HG03196 (cell line): ENCODE results near the gene LEMD2.

Source experiments
- ATAC-seq: cut with Tn5 transposase; IDR thresholded peaks from one replicate; pipeline ENCODE4 v1.9.1; 2021; ENCODE audit not compliant: unreplicated experiment

LEMD2 gene

DNA sequence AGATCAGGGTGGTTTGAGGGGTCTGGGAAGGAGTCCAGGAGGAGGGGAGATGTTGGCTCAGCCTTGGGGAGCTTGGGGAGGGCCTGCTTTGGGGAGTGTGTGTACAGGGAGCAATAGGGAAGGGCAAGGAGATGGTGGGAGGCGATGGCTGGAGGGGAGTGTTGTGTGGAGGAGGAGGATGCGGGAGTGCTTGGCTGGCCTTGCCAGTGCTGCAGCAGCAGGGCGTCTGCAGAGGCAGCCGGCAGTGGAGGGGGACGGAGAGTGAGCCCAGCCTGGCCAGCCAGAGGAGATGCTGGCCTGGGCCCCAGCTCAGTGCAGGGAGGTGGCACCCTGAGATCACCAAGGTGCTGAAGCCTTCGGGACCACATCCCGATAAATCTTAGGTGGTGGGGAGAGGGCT lies 46.1 kb downstream of the LEMD2 start:
- ATAC-seq = no peak

DNA sequence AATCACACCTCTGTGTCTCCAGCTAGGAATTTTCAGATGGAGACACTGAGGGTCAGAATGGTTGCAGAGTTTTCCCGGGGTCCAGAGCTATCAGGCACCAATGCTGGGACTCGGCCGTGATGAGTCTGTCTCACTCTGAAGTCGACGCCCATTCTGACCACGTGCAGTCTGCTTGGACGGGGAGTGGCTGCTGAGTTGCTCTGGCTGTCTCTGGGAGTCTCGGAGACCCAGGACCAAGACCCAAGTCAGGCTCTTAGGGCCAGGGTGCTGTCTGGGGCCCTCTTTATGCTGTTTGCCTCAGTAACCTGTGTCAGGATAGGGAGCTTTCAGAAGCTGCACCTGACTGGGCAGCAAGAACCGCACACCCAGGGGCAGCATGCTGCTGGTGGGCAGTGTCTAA lies 46.8 kb downstream of the LEMD2 start:
- ATAC-seq = no peak

DNA sequence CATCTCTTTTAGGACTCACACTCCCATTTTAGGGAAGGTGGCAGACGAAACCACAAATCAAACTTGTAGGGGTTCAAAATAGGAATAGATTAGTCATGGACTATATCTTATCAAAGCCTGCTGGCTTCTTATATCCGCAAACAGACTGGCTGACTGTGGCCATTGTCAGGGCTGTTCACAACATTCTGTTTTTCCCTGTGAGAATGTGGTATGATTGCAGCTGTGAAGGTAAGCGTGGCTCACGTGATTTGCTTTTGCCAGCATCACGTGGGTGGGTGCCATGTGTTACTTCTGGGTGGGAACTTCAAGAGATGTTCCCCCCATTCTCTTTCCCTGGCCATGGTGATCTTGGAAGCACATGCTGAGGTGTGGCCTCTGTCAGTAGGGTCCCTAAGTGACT lies 48.1 kb downstream of the LEMD2 start:
- ATAC-seq = no peak

DNA sequence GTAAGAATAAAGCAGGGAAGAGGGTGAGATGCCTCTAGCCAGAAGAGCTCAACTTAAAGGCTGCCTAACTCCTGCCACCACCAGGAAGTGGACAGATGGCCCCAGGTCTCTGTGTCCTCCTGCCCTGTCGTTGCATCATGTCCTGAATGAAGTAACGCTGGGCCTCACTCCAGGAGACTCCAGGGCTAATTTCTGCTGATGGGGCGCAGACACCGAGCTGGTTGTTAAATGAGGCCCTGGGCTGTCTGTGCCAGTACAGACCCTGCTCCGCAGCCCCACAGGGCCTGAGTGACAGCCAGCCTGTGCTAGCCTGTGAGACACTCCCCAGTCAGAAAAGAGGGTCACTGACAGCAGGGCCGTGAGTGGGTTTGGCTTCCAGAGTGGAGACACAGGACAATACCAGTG lies 48.7 kb downstream of the LEMD2 start:
- no peak for ATAC-seq

DNA sequence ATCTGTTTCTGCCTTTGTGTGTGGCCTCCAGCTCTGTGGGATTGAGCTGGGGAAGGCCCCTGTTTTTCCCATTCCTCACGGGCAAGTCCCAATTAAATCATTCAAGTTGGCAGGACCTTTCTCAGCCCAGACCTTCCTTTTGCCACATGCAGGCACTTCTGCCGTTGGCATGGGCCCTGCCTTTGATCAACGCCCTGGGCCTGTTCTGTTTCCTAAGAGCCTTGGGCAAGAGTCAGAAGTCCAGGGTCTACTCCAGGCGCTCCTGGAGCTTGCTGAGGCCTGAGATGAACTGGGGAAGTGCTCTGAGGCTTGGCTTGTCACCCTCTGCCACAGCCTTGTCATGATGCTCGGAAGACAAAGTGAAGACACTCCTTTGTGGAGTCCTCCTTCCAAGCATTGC lies 49.4 kb downstream of the LEMD2 start:
- ATAC-seq = no peak

DNA sequence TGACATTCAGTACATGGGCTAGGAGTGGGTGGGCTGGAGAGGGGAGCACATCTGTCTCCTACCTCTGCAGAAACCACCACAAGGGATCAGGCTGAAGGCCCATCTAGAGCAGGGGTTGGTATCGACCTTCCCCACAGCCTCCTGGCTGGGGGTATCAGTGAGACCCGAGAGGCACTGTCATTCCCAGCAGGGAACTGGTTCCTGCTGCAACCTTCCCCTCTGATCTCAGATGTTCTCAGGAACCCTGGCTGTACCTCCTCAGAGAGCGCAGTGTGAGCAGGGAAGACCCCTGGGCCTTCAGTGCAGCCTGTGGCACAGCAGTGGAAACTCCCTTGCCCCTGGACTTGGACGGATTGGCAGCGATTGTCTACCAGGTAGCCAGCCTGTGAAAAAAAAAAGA lies 50.1 kb downstream of the LEMD2 start:
- ATAC-seq = no peak

DNA sequence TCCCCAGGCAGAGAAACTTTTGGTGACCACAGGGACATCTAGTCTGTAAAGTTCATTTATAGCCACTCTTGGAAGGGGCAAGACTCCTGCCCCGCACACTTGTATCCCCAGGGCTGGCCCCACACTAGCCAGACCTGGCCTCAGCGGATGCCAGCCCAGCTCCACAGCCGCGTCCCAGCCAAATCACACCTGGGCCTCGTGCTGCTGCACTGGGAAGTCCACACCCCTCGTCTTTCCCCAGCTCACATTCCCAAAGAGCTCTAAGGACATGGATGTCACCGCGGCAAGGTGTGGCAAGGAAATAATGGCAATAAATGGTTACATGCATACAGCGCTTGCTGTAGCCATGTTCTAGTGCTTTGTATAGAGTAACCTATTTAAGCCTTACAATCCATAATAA lies 50.8 kb downstream of the LEMD2 start:
- no peak for ATAC-seq

DNA sequence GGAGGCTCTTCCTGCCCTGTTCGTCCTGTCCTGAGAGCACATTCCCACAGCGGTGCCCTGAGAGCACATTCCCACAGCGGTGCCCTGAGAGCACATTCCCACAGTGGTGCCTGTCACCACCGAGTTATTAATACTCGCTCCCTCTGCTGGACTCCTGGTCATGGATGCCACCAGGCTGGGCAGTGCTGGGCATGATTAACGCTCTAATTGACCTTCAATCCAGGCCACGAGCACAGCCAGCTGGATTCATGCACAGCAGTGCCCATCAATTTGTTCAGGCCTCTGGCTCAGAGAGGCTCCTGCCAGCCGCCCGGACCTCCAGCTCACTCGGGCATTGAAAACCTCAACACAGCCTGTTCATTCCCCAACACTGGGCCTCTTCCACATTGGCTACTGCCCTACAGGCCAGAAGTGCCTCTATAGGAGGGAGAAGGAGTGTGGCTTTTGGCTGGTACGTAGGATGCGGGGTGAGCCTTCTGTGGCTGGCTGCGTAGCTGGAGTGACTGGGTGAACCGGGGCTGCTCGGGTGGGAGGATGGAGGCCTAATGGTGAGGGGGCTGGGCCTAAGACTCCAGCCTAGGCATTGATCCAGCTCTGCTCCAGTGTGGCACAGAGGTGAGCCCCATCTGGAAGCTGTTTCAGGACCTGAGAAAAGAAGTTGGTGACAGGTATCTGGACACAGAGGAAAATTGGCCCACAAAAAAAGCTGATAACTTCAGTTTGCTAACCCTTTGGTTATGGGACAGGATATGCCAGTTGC lies 51.5 kb downstream of the LEMD2 start:
- ATAC-seq = no peak

DNA sequence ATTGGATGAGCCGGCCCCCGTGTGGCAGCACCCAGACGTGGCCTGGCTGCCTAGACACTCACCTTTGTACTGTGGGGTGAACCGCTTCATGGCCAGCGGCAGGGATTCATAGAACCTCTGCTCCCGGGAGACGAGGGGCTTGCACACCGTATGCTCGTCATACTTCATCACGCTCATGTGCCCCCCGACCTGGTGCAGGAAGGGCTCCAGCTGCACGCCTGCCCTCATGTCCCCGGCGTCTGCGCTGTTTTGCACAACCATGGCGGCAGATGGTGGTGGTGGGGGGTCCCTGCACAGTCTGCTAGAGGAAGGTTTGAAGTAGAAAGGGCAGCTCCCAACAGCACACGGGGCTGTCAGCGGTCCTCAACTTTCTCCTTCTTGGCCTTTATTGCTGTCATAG lies 53.7 kb downstream of the LEMD2 start:
- ATAC-seq = no peak

DNA sequence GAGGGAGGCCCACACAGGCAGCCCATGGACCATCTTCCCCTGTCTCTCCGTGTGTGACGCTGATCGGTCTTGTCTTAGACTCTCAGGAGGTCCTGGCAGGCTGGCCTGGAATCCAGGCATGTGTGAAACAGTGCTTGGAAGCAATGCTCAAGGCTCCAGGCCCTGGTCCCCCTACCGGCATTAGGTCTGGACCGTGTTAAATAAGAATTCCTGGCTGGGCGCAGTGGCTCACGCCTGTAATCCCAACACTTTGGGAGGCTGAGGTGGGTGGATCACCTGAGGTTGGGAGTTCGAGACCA lies 55.3 kb downstream of the LEMD2 start:
- ATAC-seq = no peak

DNA sequence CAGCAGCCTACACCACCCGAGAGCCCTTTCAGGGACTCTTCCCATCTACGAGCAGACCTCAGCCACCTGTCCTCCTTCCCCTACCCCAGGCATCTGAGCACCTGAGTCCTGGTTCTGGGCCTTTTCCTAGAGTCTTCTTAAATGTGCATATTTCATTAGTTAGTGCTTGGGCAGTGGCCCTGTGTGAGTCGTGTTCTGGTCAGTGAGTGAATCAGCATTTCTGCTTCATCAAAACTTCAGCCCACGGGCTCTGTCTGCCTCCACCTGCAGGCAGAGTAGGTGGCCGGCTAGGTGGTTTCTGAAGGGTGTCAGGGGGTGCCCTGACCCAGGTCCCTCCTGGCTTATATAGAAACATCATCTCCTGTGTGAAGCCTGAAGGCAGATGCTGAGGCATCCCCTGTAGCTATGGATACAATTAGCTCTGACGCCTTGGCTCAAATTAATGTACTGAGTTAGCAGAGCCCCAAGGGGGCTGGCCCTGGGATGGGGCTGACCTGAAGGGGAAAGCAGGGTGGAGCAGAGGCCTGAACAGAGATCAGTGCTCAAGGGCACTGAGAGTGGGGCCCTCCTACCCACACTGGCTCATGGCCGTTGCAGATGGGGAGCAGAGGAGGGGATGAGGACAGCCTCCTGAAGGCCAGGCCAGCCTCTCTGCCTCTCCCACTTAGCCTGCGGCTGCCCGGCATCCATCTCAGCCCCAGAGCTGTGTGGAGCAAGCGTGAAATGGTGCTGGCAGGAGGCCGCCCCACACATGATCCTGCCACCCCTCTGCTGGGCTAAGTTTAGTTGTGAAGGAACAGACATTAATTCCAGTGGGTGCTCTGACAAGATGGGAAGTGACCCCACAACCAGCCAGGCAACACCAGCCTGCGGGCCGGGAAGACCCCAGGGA lies 55.9 kb downstream of the LEMD2 start:
- no peak for ATAC-seq

DNA sequence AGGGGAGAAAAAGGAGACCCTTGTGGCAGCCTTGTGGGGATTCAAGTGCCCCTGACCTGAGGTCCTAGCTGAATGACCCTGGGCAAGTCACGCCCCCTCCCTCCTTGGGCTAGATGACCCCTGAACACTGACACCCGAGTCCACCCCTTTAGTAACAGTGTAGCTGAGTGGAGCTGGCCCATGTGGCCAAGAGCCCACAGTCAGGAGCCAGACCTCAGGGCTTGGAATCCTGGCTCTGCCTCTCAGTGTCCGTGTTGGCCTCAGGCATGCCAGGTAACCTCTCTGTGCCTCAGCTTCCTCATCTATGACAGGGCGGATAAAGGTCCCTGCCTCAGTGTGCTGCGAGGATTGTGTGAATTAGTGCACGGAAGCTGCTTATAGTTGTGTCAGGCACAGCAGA lies 56.5 kb downstream of the LEMD2 start:
- ATAC-seq = no peak

DNA sequence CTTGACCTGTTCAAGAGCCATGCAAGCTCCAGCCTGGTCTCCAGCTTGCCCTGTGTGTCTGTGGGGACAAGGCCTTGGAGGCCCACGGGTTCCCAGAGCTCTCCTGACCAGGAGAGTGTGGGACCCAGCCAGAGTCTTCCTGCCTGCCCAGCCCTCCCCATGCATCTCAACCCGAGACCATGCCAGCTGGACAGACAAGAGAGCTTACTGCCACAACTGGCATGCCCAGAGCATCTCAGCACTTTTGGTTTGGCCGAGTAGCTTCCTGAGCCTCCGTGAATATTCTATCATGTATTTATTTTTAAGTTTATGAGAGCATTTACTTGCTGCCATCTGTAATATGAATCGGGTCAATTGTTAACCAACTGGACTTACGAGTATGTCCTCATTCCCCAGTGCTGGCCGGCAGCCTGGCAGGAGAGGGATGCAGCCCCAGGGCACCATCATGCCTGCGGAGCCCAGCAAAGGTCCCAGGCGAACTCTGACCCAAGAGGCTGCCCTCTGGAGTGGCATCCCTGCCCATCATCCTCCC lies 57.1 kb downstream of the LEMD2 start:
- no peak for ATAC-seq

DNA sequence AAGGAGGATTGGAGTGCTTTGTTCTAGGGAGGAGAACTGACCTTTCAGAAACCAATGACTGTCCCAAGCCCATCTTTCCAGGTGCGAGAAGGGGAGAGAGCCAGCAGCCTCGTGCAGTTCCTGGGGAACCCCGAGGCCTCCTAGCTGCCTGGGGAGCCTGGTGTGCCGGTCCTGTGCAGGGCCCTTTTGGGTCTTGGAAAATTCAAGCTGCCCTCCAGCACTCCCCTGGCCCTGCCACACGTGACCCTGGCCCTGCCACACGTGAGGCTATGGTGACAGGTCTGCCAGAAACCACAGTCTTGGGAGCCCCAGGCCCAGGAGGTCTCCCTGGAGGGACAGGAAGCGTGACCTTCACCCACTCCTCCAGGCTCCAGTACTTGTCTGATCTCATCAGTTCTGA lies 57.9 kb downstream of the LEMD2 start:
- ATAC-seq = no peak

DNA sequence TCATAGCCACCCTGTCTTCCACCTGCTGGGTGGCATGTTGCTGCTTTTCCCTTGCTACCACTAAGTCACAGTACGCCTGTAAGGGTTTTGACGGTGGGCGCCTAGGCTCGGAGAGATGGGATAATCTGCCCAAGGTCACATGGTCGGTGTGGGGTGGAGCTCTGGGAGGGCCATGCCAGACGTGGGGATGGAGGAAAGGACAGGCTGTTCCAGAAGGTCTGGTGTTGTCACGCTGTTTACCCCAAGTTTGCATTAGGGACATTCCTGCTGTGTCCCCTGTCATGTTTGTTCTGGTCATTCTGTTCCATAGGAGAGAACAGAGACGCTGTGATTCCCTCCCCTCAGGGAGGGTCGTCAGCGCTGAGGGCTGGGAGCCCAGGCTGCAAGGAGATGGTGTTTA lies 58.3 kb downstream of the LEMD2 start:
- no peak for ATAC-seq

DNA sequence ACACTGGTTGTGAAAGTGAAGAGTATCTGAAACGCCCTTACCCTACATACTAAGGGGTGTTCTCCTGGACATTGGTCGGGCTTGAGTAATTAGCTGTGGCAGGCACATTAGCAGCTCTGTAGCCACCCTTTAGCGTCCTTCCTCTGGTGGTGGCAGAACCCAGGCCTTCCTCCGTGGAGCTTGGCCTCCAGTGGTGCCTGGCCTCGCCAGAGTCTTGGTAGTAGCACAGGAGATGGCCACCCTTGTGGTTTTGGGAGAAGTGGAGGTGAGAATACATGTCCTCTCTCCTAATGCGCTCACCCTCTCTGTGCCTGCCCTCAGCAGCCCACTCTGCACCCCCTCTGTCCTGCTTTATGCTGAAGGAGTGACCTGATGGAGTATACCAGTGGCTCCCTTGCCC lies 59.9 kb downstream of the LEMD2 start:
- ATAC-seq = no peak

DNA sequence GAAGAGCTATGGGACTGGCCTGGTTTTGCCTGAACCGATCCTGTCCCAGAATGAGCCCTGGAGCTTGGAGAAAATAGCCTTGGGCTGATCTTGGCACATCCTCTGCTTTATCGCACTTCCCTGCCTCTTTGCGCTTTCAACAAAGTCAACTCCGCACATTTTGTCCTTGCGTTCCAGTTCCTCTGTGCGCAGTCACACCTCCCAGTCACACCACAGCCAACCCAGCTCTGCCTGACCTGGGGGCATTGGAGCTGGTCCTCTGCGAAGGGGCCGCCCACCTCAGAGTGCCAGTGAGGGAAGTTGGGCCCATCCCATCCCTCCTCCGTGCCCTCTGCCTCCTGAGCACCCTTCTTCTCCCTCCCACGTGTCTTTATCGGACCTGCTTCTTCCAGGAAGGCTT lies 60.5 kb downstream of the LEMD2 start:
- ATAC-seq = no peak

DNA sequence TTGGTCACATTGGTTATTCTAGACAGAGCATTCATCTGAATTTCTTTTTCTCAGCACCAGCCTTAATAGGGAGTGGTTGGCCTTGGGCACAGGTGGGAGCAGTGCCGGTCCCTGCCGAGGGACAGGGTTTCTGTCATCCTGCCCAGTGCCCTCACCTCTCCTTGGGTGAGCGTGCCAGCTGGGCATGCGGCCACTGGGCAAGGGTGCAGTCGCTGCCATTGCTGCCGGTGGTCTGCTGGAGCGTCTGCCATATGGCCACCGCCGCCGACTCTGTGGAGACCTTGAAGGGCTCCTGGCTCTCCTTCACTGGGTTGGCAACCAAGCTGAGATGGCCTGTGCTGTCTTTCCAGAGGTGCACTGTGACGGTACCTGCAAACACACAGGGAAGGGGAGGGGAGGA lies 61.0 kb downstream of the LEMD2 start:
- ATAC-seq = no peak

DNA sequence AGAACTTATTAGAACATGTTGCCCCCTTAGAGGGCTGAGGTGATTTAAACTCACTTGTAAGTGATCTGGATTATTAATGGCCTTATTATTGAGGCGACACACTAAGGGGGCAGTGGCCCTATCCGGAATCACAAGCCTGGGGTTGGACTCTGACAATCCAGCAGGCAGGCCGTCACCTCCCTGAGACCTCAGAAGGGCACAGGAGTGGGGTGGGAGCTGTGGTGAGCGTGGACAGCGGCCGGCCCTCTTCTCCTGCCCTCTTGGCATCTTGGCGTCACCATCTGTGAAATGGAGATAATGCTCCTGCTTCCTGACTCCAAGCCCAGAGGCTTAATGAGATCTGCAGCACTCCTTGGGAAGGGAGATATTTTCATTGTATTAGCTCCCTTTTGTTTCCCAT lies 61.8 kb downstream of the LEMD2 start:
- no peak for ATAC-seq

DNA sequence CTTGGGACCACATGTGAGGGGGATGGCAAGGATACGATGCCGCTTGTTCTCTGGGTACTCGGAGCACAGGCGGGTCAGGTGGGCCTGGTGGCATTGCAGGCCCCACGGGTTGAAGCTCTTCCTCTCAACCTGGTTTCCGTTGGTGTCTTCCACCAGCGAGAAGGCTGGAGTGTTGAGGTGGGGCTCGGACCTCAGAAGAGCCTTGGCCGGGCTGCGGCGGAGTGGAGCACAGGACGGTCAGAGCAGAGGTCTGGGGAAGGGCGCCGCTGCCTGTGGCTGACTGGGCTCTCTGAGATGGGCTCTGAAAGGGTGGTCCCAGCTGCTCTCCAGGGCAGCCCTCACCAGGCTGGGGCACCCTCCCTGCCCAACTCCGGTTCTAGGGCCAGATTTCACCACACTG lies 62.2 kb downstream of the LEMD2 start:
- no peak for ATAC-seq

DNA sequence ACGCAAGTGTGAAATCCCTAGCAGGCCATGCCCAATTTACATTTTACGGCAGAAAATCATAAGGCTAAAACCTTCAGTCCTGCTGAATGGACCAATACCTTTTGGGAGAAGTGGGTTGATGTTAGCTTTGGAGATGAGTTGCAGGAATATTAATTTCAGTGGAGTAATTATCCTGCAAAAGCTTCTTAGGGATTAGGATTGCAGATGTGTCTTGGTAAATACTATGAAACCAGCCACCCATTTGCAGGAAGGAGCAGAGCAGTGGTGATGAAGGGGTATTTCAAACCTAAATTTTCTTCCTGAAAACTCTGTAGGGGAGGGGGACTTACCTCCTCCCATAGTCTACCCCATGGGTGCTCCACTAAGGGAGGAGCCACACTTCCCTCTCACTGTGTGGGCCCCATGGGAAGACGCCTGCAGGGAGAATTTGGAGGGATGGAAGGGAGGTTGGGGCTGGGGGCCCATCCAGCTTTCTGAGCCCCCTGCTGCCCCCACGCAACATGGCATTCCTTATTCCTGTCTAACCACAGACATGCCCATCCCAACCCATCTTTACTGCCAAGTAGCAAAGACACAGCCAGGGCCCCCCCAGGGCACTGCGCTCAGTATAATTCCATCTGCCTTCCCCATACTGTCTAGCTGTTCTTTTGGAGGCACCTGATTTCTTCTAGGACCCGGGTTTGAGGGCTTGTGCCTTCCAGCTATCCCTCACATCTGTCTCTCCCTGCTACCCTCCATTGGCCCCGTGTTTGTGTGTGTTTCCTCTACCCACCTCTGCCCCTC lies 62.8 kb downstream of the LEMD2 start:
- ATAC-seq = no peak

DNA sequence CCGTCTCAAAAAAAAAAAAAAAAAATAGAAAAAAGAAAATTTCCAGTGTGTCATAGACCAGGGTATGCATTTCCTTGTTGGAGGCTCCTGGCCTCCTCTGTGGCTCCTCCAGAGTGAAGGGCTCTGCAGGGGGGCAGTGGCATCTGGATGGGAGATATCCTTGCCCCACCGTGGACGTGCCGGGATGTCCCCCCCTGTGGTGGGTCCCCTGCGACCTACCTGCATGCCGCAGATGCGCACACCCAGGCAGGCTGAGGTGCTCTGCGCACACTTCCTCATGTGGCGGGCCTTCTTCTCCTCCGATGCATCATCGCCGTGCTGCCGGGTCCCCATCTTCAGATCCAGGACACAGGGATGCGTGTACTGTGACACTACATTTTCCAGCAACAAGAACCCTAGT lies 63.7 kb downstream of the LEMD2 start:
- ATAC-seq = no peak
